HT1080 (cell line): ENCODE data around the gene FDX2. TPM values are rescaled to one million over a fixed set of nuclear protein-coding genes. Genes with fewer than 3 reads are reported as not detected.

Experiments
- small RNA-seq: library from RNA; depleted of rRNA; stranded (forward); fragments of <200 nt; gene quantifications from one replicate; pipeline ENCODE3, GENCODE V24; 2014
- total RNA-seq: library from RNA; depleted of rRNA; stranded (reverse); fragments of >200 nt; shearing (Covaris generic); gene quantifications from 2 replicates; pipeline ENCODE4 v1.2.3, GENCODE V29; 2014; rRNA removed

FDX2 gene
- total RNA-seq, 1 experiment from 2014 or later, result 31.5 TPM

Small RNAs within 50 kb of the gene (small RNA-seq; reads per million reads assigned to genes)
- gene AC011511.1 (not detected), gene AC011511.4 (not detected)

Other genes starting within 250 kb of the FDX2 start
- gene SHFL, start 229.7 kb downstream of the FDX2 start, total RNA-seq, result 6.9 and 9.5 TPM in 2 replicates
- gene ANGPTL6, start 213.3 kb downstream of the FDX2 start, total RNA-seq, result 0.35 and 0.53 TPM in 2 replicates
- 66.1 and 79.6 TPM in 2 replicates for gene PPAN, start 209.7 kb downstream of the FDX2 start, total RNA-seq
- gene P2RY11, start 204.3 kb downstream of the FDX2 start, total RNA-seq, result 6.6 and 11.0 TPM in 2 replicates
- 519 and 525 TPM in 2 replicates for gene EIF3G, start 196.1 kb downstream of the FDX2 start, total RNA-seq
- 136 and 139 TPM in 2 replicates for gene DNMT1, start 121.1 kb downstream of the FDX2 start, total RNA-seq
- gene S1PR2, start 84.7 kb downstream of the FDX2 start, total RNA-seq, result 1.1 and 1.9 TPM in 2 replicates
- 154 and 174 TPM in 2 replicates for gene MRPL4, start 63.8 kb downstream of the FDX2 start, total RNA-seq
- 0.27 and 0.30 TPM in 2 replicates for gene ICAM1, start 44.9 kb downstream of the FDX2 start, total RNA-seq
- not detected in 2 replicates for gene ICAM4, start 29.1 kb downstream of the FDX2 start, total RNA-seq
- 0.17 and 0.31 TPM in 2 replicates for gene ICAM5, start 26.1 kb downstream of the FDX2 start, total RNA-seq
- 0.43 and 1.7 TPM in 2 replicates for gene ZGLP1, start 6.2 kb downstream of the FDX2 start, total RNA-seq
- 28.3 and 48.3 TPM in 2 replicates for gene RAVER1, start 17.5 kb upstream of the FDX2 start, total RNA-seq
- 8.3 and 8.8 TPM in 2 replicates for gene ICAM3, start 23.6 kb upstream of the FDX2 start, total RNA-seq
- 64.3 and 80.5 TPM in 2 replicates for gene TYK2, start 64.6 kb upstream of the FDX2 start, total RNA-seq
- 526 and 530 TPM in 2 replicates for gene CDC37, start 87.5 kb upstream of the FDX2 start, total RNA-seq
- gene PDE4A, start 104.5 kb upstream of the FDX2 start, total RNA-seq, result 3.9 and 9.2 TPM in 2 replicates
- gene KEAP1, start 187.3 kb upstream of the FDX2 start, total RNA-seq, result 72.1 and 76.0 TPM in 2 replicates
- gene S1PR5, start 201.4 kb upstream of the FDX2 start, total RNA-seq, result 1.2 and 1.8 TPM in 2 replicates
- 31.8 and 36.8 TPM in 2 replicates for gene ATG4D, start 227.9 kb upstream of the FDX2 start, total RNA-seq
- 33.9 and 56.1 TPM in 2 replicates for gene KRI1, start 250.0 kb upstream of the FDX2 start, total RNA-seq